Left ventricle myocardium inferior (tissue), 1 donor: ENCODE measurements around the gene PLA2G6. TPM values are rescaled to one million over a fixed set of nuclear protein-coding genes. Genes with fewer than 3 reads are reported as not detected.

Source experiments
- DNase-seq: peaks from one replicate; pipeline ENCODE4 v3.0.0-alpha.2; 2020
- H3K27ac ChIP-seq: fragments of 200-600 bp; replicated peaks from 2 replicates; pipeline ENCODE4 v1.8.0; 2021
- H3K27me3 ChIP-seq: fragments of 200-600 bp; 2 replicates; pipeline ENCODE4 v1.8.0; 2021; ENCODE audit warnings: low read depth
- H3K36me3 ChIP-seq: fragments of 200-600 bp; 2 replicates; pipeline ENCODE4 v1.8.0; 2021
- H3K4me1 ChIP-seq: fragments of 200-600 bp; 2 replicates; pipeline ENCODE4 v1.8.0; 2021
- H3K4me3 ChIP-seq: fragments of 200-600 bp; 2 replicates; pipeline ENCODE4 v1.8.0; 2021; ENCODE audit warnings: mild to moderate bottlenecking, moderate library complexity
- H3K9me3 ChIP-seq: fragments of 200-600 bp; replicated peaks from 2 replicates; pipeline ENCODE4 v1.8.0; 2021
- intact Hi-C: fragments of 100-400 bp; cut with micrococcal nuclease; formaldehyde crosslinking; loops from one replicate; pipeline ENCODE4 v1.11.0; 2022
- total RNA-seq: library from RNA; stranded (reverse); fragmentation: NEBNext Ultra II Directional; extraction: Animal tissue kit (Norgen Biotek cat#: 25700); gene quantifications from one replicate; pipeline ENCODE4 v1.2.1, GENCODE V29; 2021
- TF ChIP-seq, protein P1 (sequence below): fragments of 200-600 bp; IDR thresholded peaks from 2 replicates; pipeline ENCODE4 v1.8.0; 2021; ENCODE audit warnings: antibody characterized with exemption, mild to moderate bottlenecking, borderline replicate concordance
- donor health status: DM: no; HTN: yes; CAD: no; lungs with severe emphysema.

PLA2G6 gene
- total RNA-seq, 1 donor from 2014 or later = 14.1 TPM

DNA sequence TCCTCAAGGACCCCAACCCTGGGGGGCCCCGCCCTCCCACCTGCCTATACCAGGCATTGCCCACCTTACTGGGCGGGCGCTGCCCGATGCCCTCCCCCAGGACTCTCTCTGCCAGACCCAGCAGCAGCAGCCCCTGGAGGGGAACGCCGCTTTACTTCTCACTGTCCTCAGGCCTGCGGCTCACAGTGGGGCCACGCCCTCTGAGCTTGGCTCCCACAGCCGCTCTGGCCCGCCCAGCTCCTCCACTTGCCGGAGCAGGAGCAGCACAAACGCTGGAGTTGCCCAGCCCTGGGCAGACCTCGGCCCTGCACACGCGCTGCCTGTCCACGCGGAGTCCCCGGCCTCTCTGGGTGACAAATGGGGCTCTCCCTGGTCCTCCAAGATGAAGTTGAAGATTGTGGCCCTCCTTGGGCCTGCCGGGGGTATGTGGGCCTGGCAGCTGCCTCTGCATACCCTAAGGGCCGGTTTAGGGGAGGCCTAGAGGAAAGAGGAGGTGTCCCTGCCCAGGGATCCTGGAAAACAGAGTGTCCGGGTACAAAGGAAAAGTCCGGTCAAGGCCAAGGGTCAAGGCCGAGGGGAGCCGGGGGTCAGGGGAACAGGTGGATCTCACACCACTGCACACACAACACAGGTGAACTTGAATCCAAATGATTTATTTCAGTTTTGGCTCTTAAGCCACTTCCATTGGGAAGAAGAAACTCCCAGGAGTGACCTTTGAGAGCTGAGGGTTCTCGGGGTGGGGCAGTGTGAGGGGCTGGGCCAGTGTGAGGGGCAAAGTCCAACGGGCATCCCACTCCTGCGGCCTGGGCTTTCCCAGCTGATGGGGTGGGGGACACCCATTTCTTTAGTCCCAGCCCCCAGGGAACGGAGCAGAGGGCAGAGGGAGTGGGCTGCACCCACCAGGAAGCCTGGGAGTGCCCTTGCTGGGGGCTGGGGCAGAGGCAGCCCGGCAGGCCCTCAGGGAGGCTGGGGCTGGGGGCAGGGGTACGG, 70.5 kb downstream of the PLA2G6 start:
- intact Hi-C loops = no loop called here
- Histone ChIP-seq H3K36me3 (peaks cover 10% of the 10 kb centered on the region), H3K4me3 (no peak overlapping the region), H3K9me3 (no peaks in the 10 kb centered on the region), H3K27me3 (no peaks in the 10 kb centered on the region), H3K27ac (no peak overlapping the region), H3K4me1 (peaks cover 11% of the 10 kb centered on the region)
- TF ChIP-seq, protein P1, sequence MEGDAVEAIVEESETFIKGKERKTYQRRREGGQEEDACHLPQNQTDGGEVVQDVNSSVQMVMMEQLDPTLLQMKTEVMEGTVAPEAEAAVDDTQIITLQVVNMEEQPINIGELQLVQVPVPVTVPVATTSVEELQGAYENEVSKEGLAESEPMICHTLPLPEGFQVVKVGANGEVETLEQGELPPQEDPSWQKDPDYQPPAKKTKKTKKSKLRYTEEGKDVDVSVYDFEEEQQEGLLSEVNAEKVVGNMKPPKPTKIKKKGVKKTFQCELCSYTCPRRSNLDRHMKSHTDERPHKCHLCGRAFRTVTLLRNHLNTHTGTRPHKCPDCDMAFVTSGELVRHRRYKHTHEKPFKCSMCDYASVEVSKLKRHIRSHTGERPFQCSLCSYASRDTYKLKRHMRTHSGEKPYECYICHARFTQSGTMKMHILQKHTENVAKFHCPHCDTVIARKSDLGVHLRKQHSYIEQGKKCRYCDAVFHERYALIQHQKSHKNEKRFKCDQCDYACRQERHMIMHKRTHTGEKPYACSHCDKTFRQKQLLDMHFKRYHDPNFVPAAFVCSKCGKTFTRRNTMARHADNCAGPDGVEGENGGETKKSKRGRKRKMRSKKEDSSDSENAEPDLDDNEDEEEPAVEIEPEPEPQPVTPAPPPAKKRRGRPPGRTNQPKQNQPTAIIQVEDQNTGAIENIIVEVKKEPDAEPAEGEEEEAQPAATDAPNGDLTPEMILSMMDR = no peak
- no peak for DNase-seq

DNA sequence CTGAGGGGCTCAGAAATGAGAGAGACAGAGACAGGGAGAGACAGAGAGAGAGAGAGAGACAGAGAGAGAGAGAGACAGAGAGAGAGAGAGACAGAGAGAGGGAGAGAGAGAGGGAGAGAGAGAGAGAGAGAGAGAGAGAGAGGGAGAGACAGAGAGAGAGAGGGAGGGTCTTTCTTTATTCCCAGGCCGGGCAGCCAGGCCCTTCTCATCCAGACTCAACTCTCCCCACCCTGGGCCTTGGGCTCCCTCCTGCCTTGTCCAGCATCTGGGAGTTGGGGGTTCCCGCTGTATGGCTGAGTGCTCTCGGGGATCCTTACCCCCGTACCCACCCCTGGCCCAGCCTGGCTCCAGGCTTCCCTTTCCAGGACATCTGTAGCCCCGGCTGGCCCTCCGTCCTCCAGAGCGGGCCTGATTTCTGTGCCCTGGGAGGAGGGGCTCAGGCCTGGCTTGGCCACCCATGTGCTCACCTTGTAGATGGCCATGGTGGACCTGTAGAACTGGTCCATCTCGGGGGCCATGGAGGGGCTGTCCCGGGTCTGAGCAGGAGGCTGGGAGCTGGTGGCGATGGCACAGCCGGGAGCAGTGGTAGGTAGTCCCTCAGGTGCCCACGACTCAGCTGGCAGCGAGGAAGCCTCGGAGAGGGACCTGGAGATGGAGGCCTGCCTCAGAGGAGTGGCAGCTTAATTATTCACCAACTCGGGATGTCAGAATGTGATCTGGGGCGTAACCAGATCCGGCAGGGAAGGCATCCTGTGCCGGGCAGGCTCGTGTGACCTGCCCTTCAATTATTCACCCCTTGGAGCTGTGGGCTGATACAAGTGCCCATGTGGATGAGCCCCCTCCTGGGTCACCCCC, 71.4 kb downstream of the PLA2G6 start, which contains the start of gene BAIAP2L2:
TSS of gene BAIAP2L2 (minus strand) at position 677 of the 855 bp plus-strand sequence. CDS start at position 518, 159 bp downstream.
- DNase-seq = no peak
- H3K27me3 ChIP-seq = no peaks in the 10 kb centered on the region
- H3K27ac ChIP-seq = no peak within 1 kb of the TSS
- intact Hi-C loops = no loop called here
- peaks cover 10% of the 10 kb centered on the region for H3K36me3 ChIP-seq
- no peaks in the 10 kb centered on the region for H3K9me3 ChIP-seq
- TF ChIP-seq, protein P1 = no peak
- H3K4me3 ChIP-seq = no peak within 1 kb of the TSS
- H3K4me1 ChIP-seq = peaks cover 11% of the 10 kb centered on the region

DNA sequence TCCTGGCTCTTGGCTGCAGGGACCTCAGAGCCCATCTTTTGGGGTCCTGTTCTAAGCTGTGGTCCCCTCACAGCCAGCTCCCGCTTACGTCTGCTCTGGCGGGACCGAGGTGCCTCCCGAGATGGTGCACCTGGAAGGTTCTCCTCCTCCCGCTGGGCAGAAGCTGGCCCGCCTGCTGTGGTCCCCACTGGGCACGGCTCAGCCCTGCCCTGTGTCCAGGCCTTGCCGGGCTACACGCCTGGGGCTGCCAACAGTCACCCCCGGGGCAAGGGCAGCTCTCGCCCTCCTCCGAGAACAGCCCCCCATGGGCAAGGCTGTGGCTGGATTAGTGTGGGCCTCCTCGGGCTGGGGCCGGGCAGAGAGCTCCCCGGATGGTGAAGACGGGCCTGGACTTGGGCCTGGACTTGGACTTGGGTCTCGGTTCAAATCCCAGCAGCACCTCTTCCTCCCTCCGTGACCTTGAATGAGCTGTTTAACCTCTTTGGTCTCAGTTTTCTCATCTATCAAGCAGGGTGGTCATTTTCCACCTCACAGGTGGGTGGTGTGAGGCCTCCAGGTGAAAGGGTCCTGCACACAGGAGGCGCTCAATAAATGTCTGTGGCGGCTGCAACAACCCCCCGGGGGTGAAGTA, 72.1 kb downstream of the PLA2G6 start:
- Histone ChIP-seq H3K9me3 (no peaks in the 10 kb centered on the region), H3K27me3 (no peaks in the 10 kb centered on the region), H3K4me3 (no peak overlapping the region), H3K27ac (no peak overlapping the region), H3K36me3 (peaks cover 10% of the 10 kb centered on the region), H3K4me1 (peaks cover 4% of the 10 kb centered on the region)
- intact Hi-C loops = no loop called here
- TF ChIP-seq, protein P1 = no peak
- DNase-seq = no peak

GRCh38 chr22:38108561-38109319, 72.9 kb downstream of the PLA2G6 start:
- TF ChIP-seq, protein P1 = no peak
- intact Hi-C loops = no loop called here
- DNase-seq = no peak

More at GRCh38 chr22:38108561-38109319, 72.9 kb downstream of the PLA2G6 start:
- peaks cover 10% of the 10 kb centered on the region for H3K36me3 ChIP-seq
- H3K9me3 ChIP-seq = no peaks in the 10 kb centered on the region
- H3K27me3 ChIP-seq = no peaks in the 10 kb centered on the region
- H3K27ac ChIP-seq = no peak overlapping the region
- no peak overlapping the region for H3K4me3 ChIP-seq
- H3K4me1 ChIP-seq = no peaks in the 10 kb centered on the region
